ENCODE data around the gene KRTAP19-5.

KRTAP19-5 gene

GRCh38 chr21:30480145-30480544, 21.8 kb downstream of the KRTAP19-5 start, which contains the start of gene KRTAP19-1:
TSS of gene KRTAP19-1 (minus strand) at chr21:30480367. CDS start at chr21:30480317, 50 bp downstream.
- no peaks in the 10 kb centered on the region for H3K9me2 ChIP-seq (ENCODE audit: low read depth, low read length)
- H3K9ac ChIP-seq (ENCODE audit: low read length), result no peak within 1 kb of the TSS
- H3K79me2 ChIP-seq (ENCODE audit: insufficient read depth, low read length), result no peaks in the 10 kb centered on the region
- no peak within 1 kb of the TSS for H3K27ac ChIP-seq (ENCODE audit: low read depth, low read length, poor library complexity, severe bottlenecking)
- H2AFZ ChIP-seq (ENCODE audit: low read length), result no peak within 1 kb of the TSS
- TF ChIP-seq CTCF (IDR thresholded peaks at IDR 0.05; ENCODE audit: low read length) (no peak), EZH2 (IDR thresholded peaks at IDR 0.05; ENCODE audit: borderline replicate concordance, low read length) (no peak)
- no peaks in the 10 kb centered on the region for H4K20me1 ChIP-seq (ENCODE audit: insufficient read depth, low read length)
- no peak within 1 kb of the TSS for H3K4me2 ChIP-seq (ENCODE audit: low read length)
- no peaks in the 10 kb centered on the region for H3K36me3 ChIP-seq (ENCODE audit: insufficient read depth, low read length)
- H3F3A ChIP-seq (ENCODE audit: insufficient read depth, low read length), result no peaks in the 10 kb centered on the region
- H3K9me3 ChIP-seq (ENCODE audit: low read length), result no peaks in the 10 kb centered on the region
- no peak within 1 kb of the TSS for H3K4me3 ChIP-seq (ENCODE audit: low read depth, low read length, poor library complexity, severe bottlenecking)
- H3K4me1 ChIP-seq (ENCODE audit: insufficient read depth, low read length, severe bottlenecking), result no peaks in the 10 kb centered on the region
- no peaks in the 10 kb centered on the region for H3K27me3 ChIP-seq (ENCODE audit: insufficient read depth, low read length)

DNA sequence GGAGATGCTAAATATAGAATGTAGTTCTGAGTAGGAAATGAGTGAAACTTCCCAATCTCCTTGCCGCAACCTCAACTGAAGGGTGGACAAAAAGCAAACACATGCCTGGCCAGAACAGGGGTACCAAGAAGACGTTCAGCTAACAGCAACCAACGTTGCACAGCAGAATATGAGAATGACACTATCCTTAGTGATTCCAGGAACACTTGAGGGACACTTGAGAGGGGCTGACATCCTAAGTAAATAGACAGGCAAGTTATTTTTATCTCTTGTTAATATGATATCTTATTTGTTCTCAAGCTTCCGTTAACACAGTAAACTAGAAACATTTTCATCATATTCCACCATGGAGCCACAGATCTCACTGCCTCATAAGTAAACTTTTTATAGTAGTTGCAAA, 22.7 kb downstream of the KRTAP19-5 start:
- no peaks in the 10 kb centered on the region for H3K9me2 ChIP-seq (ENCODE audit: low read depth, low read length)
- H3K4me3 ChIP-seq (ENCODE audit: low read depth, low read length, poor library complexity, severe bottlenecking), result no peak overlapping the region
- H3K27me3 ChIP-seq (ENCODE audit: insufficient read depth, low read length), result no peaks in the 10 kb centered on the region
- H4K20me1 ChIP-seq (ENCODE audit: insufficient read depth, low read length), result no peaks in the 10 kb centered on the region
- H3K79me2 ChIP-seq (ENCODE audit: insufficient read depth, low read length), result no peaks in the 10 kb centered on the region
- no peak overlapping the region for H2AFZ ChIP-seq (ENCODE audit: low read length)
- no peaks in the 10 kb centered on the region for H3K9me3 ChIP-seq (ENCODE audit: low read length)
- H3K27ac ChIP-seq (ENCODE audit: low read depth, low read length, poor library complexity, severe bottlenecking), result no peak overlapping the region
- TF ChIP-seq EZH2 (IDR thresholded peaks at IDR 0.05; ENCODE audit: borderline replicate concordance, low read length), result no peak
- no peak for TF ChIP-seq CTCF (IDR thresholded peaks at IDR 0.05; ENCODE audit: low read length)
- H3K36me3 ChIP-seq (ENCODE audit: insufficient read depth, low read length), result no peaks in the 10 kb centered on the region
- H3K4me1 ChIP-seq (ENCODE audit: insufficient read depth, low read length, severe bottlenecking), result no peaks in the 10 kb centered on the region
- H3F3A ChIP-seq (ENCODE audit: insufficient read depth, low read length), result no peaks in the 10 kb centered on the region
- no peak overlapping the region for H3K4me2 ChIP-seq (ENCODE audit: low read length)
- H3K9ac ChIP-seq (ENCODE audit: low read length), result no peak overlapping the region

GRCh38 chr21:30478004-30478403, 23.9 kb downstream of the KRTAP19-5 start:
- Histone ChIP-seq H3K36me3 (ENCODE audit: insufficient read depth, low read length) (no peaks in the 10 kb centered on the region), H3K27ac (ENCODE audit: low read depth, low read length, poor library complexity, severe bottlenecking) (no peak overlapping the region), H3K4me2 (ENCODE audit: low read length) (no peak overlapping the region), H3K9me2 (ENCODE audit: low read depth, low read length) (no peaks in the 10 kb centered on the region), H3K27me3 (ENCODE audit: insufficient read depth, low read length) (no peaks in the 10 kb centered on the region), H3K4me1 (ENCODE audit: insufficient read depth, low read length, severe bottlenecking) (no peaks in the 10 kb centered on the region), H4K20me1 (ENCODE audit: insufficient read depth, low read length) (no peaks in the 10 kb centered on the region), H3K79me2 (ENCODE audit: insufficient read depth, low read length) (no peaks in the 10 kb centered on the region), H3K9ac (ENCODE audit: low read length) (no peak overlapping the region), H3F3A (ENCODE audit: insufficient read depth, low read length) (no peaks in the 10 kb centered on the region), H3K4me3 (ENCODE audit: low read depth, low read length, poor library complexity, severe bottlenecking) (no peak overlapping the region), H2AFZ (ENCODE audit: low read length) (no peak overlapping the region), H3K9me3 (ENCODE audit: low read length) (no peaks in the 10 kb centered on the region)
- TF ChIP-seq CTCF (IDR thresholded peaks at IDR 0.05; ENCODE audit: low read length) (no peak), EZH2 (IDR thresholded peaks at IDR 0.05; ENCODE audit: borderline replicate concordance, low read length) (no peak)

Data from OCI-LY1 (cell line).